Sigmoid colon (tissue), 4 donors: ENCODE results near the gene TNFRSF12A.

Experiments
- POLR2AphosphoS5 ChIP-seq, 4 donors: sonication (generic); formaldehyde crosslinking; IDR thresholded peaks; one replicate each; pipeline ENCODE4 v1.6.1; 2017; ENCODE audit warnings: antibody characterized with exemption in 4 of 4
- TF ChIP-seq, protein P1 (sequence below), 4 experiments: fragments of 450-650 bp in 3 of 4; fragments of 200-600 bp in 1 of 4; IDR thresholded peaks; one replicate each; pipeline ENCODE4 v1.5.1; 2016 to 2019; ENCODE audit warnings: antibody characterized with exemption in 4 of 4, mild to moderate bottlenecking in 3 of 4, moderate library complexity in 2 of 4

DNA sequence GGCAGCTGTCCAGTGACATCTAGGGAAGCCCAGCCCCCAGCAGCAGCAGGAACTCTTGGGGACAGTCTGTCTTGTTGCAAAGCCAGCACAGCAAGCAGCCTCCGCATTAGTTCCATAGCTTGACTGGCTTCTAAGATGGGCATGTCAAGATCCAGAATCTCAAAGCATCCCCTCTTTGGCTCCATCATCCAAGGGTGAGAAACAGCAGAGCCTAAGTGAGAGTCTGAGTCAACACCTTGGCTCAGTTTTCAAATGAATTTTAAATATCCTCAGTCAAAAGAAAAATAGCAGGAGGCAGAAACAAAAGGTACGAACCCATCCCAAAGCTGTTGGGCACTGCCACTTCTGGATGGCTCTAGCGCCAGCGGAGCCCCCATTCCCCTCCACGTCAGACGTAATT lies 5.2 kb upstream of the TNFRSF12A start:
- TF ChIP-seq, protein P1, sequence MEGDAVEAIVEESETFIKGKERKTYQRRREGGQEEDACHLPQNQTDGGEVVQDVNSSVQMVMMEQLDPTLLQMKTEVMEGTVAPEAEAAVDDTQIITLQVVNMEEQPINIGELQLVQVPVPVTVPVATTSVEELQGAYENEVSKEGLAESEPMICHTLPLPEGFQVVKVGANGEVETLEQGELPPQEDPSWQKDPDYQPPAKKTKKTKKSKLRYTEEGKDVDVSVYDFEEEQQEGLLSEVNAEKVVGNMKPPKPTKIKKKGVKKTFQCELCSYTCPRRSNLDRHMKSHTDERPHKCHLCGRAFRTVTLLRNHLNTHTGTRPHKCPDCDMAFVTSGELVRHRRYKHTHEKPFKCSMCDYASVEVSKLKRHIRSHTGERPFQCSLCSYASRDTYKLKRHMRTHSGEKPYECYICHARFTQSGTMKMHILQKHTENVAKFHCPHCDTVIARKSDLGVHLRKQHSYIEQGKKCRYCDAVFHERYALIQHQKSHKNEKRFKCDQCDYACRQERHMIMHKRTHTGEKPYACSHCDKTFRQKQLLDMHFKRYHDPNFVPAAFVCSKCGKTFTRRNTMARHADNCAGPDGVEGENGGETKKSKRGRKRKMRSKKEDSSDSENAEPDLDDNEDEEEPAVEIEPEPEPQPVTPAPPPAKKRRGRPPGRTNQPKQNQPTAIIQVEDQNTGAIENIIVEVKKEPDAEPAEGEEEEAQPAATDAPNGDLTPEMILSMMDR (IDR thresholded peaks at IDR 0.05): no peak
- TF ChIP-seq POLR2AphosphoS5 (IDR thresholded peaks at IDR 0.05): no peak
